ENCODE results near the gene MYO1D.

DNA sequence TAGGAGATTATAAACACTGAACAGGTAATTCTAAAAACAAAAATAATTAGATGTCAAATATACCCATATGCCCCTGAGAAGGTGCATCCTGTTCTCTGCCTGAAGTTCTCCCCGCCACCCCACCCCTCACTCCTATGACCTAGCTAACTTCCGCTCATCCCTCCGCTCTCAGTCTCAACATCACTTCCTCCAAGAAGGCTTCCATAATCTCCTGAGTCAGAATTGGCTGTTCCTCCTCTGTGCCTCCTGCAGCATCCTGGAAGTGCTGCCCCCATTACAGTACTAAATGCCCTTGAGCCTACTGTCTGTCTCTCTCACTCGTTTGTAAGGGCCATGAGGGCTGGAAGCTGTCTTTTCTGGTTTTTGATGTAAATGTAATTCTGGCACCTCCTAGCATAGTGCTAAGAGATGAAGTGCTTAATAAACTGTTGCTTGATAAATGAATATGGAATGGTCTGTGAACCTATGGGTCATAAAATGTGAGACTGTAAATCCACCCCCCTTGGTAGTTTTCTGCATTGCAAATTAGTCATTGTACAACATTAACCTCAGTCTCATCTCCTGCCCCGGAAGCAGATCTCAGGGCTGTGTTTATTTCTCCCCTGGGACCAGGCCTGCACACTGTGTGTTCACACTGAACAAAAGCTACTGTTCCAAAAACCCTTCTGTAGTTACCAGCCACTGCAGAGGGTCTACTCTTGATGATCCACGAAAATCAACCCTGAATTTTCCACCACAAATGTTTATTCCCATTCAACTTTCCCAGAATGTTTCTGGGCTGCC lies 3.9 kb upstream of the MYO1D start:
- no peak for TF ChIP-seq CTCF (IDR thresholded peaks at IDR 0.05)
- TF ChIP-seq EZH2 (IDR thresholded peaks at IDR 0.05; ENCODE audit: borderline replicate concordance, insufficient read depth, low read depth, low read length, poor library complexity, severe bottlenecking), result no peak
